ENCODE results near the gene SAMM50. TPM values are rescaled to one million over a fixed set of nuclear protein-coding genes. Genes with fewer than 3 reads are reported as not detected.
A peak's percentile ranks its signal among the peaks of the same experiment; 100 is the strongest.

The SAMM50 gene
- total RNA-seq, 1 experiment from 2014 or later = 40.8 TPM

DNA sequence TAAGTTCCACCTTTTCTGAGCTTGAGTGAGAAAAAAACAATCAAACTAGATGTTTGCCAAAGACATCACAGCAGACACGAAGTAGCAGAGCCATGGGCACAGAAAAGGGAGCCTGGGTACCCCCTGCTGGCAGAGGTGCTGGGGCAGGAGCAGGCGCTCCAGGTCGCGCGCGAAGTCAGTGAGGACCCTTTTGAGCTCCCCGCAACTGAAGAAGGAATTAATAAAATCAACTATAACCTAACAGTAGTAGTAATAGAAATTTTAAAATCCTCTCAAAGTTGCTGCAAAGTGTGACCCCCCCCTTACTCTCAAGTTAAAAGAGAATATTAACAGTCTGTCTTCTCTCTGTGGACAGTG lies 48.8 kb downstream of the SAMM50 start:
- no peaks in the 10 kb centered on the region for H3K9me2 ChIP-seq (ENCODE audit: insufficient read depth)
- no peak overlapping the region for H3K4me3 ChIP-seq (replicated peaks in 1 of 2; ENCODE audit: low read depth in 1 of 2, low read length in 2 of 2)
- no peaks in the 10 kb centered on the region for H4K20me1 ChIP-seq (ENCODE audit: insufficient read depth)
- no peaks in the 10 kb centered on the region for H3K4me1 ChIP-seq (ENCODE audit: control insufficient read depth in 1 of 2, insufficient read depth in 2 of 2, low read length in 2 of 2)
- DNase-seq (ENCODE audit: low read depth, low spot score) = no peak
- H3K4me2 ChIP-seq (ENCODE audit: low read length) = no peak overlapping the region
- TF ChIP-seq EZH2 (IDR thresholded peaks at IDR 0.05) (no peak), SRF (IDR thresholded peaks at IDR 0.05; ENCODE audit: low read depth) (no peak), POLR2AphosphoS5 (IDR thresholded peaks at IDR 0.05; ENCODE audit: low read depth, low read length) (no peak), FOSL1 (IDR thresholded peaks at IDR 0.05; ENCODE audit: low read depth) (no peak), SP1 (IDR thresholded peaks at IDR 0.05; ENCODE audit: low read depth) (no peak), YY1 (IDR thresholded peaks at IDR 0.05; ENCODE audit: extremely low read depth, insufficient replicate concordance, low read depth, low read length) (no peak), POLR2A (IDR thresholded peaks at IDR 0.05; ENCODE audit: borderline replicate concordance, extremely low read depth, insufficient read depth, insufficient read length) (no peak), JUND (IDR thresholded peaks at IDR 0.05) (no peak), CBX3 (IDR thresholded peaks at IDR 0.05; ENCODE audit: low read depth) (no peak), RAD21 (IDR thresholded peaks at IDR 0.05; ENCODE audit: low read depth) (no peak)
- TF ChIP-seq, protein P1, sequence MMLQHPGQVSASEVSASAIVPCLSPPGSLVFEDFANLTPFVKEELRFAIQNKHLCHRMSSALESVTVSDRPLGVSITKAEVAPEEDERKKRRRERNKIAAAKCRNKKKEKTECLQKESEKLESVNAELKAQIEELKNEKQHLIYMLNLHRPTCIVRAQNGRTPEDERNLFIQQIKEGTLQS (IDR thresholded peaks at IDR 0.05) = no peak
- TF ChIP-seq, protein P2, sequence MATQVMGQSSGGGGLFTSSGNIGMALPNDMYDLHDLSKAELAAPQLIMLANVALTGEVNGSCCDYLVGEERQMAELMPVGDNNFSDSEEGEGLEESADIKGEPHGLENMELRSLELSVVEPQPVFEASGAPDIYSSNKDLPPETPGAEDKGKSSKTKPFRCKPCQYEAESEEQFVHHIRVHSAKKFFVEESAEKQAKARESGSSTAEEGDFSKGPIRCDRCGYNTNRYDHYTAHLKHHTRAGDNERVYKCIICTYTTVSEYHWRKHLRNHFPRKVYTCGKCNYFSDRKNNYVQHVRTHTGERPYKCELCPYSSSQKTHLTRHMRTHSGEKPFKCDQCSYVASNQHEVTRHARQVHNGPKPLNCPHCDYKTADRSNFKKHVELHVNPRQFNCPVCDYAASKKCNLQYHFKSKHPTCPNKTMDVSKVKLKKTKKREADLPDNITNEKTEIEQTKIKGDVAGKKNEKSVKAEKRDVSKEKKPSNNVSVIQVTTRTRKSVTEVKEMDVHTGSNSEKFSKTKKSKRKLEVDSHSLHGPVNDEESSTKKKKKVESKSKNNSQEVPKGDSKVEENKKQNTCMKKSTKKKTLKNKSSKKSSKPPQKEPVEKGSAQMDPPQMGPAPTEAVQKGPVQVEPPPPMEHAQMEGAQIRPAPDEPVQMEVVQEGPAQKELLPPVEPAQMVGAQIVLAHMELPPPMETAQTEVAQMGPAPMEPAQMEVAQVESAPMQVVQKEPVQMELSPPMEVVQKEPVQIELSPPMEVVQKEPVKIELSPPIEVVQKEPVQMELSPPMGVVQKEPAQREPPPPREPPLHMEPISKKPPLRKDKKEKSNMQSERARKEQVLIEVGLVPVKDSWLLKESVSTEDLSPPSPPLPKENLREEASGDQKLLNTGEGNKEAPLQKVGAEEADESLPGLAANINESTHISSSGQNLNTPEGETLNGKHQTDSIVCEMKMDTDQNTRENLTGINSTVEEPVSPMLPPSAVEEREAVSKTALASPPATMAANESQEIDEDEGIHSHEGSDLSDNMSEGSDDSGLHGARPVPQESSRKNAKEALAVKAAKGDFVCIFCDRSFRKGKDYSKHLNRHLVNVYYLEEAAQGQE (IDR thresholded peaks at IDR 0.05; ENCODE audit: low read depth) = no peak
- TF ChIP-seq, protein P3, sequence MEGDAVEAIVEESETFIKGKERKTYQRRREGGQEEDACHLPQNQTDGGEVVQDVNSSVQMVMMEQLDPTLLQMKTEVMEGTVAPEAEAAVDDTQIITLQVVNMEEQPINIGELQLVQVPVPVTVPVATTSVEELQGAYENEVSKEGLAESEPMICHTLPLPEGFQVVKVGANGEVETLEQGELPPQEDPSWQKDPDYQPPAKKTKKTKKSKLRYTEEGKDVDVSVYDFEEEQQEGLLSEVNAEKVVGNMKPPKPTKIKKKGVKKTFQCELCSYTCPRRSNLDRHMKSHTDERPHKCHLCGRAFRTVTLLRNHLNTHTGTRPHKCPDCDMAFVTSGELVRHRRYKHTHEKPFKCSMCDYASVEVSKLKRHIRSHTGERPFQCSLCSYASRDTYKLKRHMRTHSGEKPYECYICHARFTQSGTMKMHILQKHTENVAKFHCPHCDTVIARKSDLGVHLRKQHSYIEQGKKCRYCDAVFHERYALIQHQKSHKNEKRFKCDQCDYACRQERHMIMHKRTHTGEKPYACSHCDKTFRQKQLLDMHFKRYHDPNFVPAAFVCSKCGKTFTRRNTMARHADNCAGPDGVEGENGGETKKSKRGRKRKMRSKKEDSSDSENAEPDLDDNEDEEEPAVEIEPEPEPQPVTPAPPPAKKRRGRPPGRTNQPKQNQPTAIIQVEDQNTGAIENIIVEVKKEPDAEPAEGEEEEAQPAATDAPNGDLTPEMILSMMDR (IDR thresholded peaks at IDR 0.05 in 2 of 3, conservative IDR thresholded peaks at IDR 0.05 in 1 of 3; ENCODE audit: borderline replicate concordance in 1 of 3, insufficient read depth in 1 of 3, low read depth in 2 of 3, low read length in 2 of 3) = no peak; a peak in 1 of 6 replicates
- TF ChIP-seq, protein P4, sequence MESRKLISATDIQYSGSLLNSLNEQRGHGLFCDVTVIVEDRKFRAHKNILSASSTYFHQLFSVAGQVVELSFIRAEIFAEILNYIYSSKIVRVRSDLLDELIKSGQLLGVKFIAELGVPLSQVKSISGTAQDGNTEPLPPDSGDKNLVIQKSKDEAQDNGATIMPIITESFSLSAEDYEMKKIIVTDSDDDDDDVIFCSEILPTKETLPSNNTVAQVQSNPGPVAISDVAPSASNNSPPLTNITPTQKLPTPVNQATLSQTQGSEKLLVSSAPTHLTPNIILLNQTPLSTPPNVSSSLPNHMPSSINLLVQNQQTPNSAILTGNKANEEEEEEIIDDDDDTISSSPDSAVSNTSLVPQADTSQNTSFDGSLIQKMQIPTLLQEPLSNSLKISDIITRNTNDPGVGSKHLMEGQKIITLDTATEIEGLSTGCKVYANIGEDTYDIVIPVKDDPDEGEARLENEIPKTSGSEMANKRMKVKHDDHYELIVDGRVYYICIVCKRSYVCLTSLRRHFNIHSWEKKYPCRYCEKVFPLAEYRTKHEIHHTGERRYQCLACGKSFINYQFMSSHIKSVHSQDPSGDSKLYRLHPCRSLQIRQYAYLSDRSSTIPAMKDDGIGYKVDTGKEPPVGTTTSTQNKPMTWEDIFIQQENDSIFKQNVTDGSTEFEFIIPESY (IDR thresholded peaks at IDR 0.05; ENCODE audit: extremely low read depth, insufficient replicate concordance, low read length) = no peak
- intact Hi-C loops (cut with micrococcal nuclease) = no loop called here
- H3K27ac ChIP-seq (ENCODE audit: low read depth, low read length) = no peak overlapping the region
- POLR2A ChIA-PET = no interaction called here
- no peaks in the 10 kb centered on the region for H3K36me3 ChIP-seq (ENCODE audit: control insufficient read depth in 1 of 2, insufficient read depth in 2 of 2, low read length in 2 of 2)
- H3K79me2 ChIP-seq (ENCODE audit: insufficient read depth, low read length) = no peaks in the 10 kb centered on the region
- RAD21 ChIA-PET (ENCODE audit: low non-redundant PET in 1 of 2, low total read pairs in 2 of 2, uncharacterized antibody in 2 of 2, unreplicated experiment in 2 of 2) = no interaction called here
- no TSS peak for BruUV-seq (replicated peaks)
- CTCF ChIA-PET = interaction anchor here (1.0 to 2.1 kb wide), 3 partner anchors 11 to 622 kb away, joined by 4 to 7 read pairs (median 4); no protein-coding TSS in a partner anchor
- ATAC-seq = peak; percentile 34
- no peak overlapping the region for H2AFZ ChIP-seq (ENCODE audit: low read depth, low read length, poor library complexity, severe bottlenecking)
- no peaks in the 10 kb centered on the region for H3K27me3 ChIP-seq (ENCODE audit: insufficient read depth, low read length)
- no peaks in the 10 kb centered on the region for H3K9me3 ChIP-seq (ENCODE audit: control insufficient read depth in 1 of 2, insufficient read depth in 1 of 2, low read depth in 1 of 2, low read length in 2 of 2)
- no peak overlapping the region for H3K9ac ChIP-seq (ENCODE audit: low read length)
